Suprapubic skin (tissue), 4 donors: Measurements from ENCODE around the gene AKR1C1.
"Not testable (repeated sequence)": the region's sequence is repeated elsewhere in the genome, so short reads cannot be mapped to it uniquely, and the experiment has no call there.

ENCODE experiments used
- EP300 ChIP-seq: sonication (generic); formaldehyde crosslinking; IDR thresholded peaks from one replicate; pipeline ENCODE4 v1.6.1; 2017; ENCODE audit warnings: antibody characterized with exemption
- POLR2A ChIP-seq, 2 donors: fragments of 450-650 bp; IDR thresholded peaks; one replicate each; pipeline ENCODE4 v1.6.1; 2017; ENCODE audit warnings: antibody characterized with exemption in 2 of 2, mild to moderate bottlenecking in 2 of 2, moderate library complexity in 2 of 2
- POLR2AphosphoS5 ChIP-seq, 3 donors: sonication (generic); formaldehyde crosslinking; IDR thresholded peaks; one replicate each; pipeline ENCODE4 v1.6.1; 2017; ENCODE audit warnings: antibody characterized with exemption in 3 of 3
- TF ChIP-seq, protein P1 (sequence below), 2 donors: fragments of 200-600 bp in 1 of 2; fragments of 450-650 bp in 1 of 2; sonication (generic) in 1 of 2; IDR thresholded peaks; one replicate each; pipeline ENCODE4 v1.5.1; 2016 to 2019; ENCODE audit warnings: antibody characterized with exemption in 2 of 2, mild to moderate bottlenecking in 1 of 2, moderate library complexity in 1 of 2

GRCh38 chr10:5032444-5032843, 69.2 kb downstream of the AKR1C1 start:
- TF ChIP-seq POLR2AphosphoS5 (IDR thresholded peaks at IDR 0.05); EP300; POLR2A (IDR thresholded peaks at IDR 0.05): not testable (repeated sequence)
- TF ChIP-seq, protein P1, sequence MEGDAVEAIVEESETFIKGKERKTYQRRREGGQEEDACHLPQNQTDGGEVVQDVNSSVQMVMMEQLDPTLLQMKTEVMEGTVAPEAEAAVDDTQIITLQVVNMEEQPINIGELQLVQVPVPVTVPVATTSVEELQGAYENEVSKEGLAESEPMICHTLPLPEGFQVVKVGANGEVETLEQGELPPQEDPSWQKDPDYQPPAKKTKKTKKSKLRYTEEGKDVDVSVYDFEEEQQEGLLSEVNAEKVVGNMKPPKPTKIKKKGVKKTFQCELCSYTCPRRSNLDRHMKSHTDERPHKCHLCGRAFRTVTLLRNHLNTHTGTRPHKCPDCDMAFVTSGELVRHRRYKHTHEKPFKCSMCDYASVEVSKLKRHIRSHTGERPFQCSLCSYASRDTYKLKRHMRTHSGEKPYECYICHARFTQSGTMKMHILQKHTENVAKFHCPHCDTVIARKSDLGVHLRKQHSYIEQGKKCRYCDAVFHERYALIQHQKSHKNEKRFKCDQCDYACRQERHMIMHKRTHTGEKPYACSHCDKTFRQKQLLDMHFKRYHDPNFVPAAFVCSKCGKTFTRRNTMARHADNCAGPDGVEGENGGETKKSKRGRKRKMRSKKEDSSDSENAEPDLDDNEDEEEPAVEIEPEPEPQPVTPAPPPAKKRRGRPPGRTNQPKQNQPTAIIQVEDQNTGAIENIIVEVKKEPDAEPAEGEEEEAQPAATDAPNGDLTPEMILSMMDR (IDR thresholded peaks at IDR 0.05), result not testable (repeated sequence)
